ENCODE results near the gene CHD5.
"Not testable (repeated sequence)": the region's sequence is repeated elsewhere in the genome, so short reads cannot be mapped to it uniquely, and the experiment has no call there.

The CHD5 gene

GRCh38 chr1:6069573-6069972 lies 110.5 kb downstream of the CHD5 start:
- no peak overlapping the region for H3K9ac ChIP-seq (ENCODE audit: low read length in 2 of 2)
- no peak overlapping the region for H3K27ac ChIP-seq (ENCODE audit: low read length)
- H3K4me1 ChIP-seq (ENCODE audit: control insufficient read depth, insufficient read depth, low read length) = no peaks in the 10 kb centered on the region
- no peaks in the 10 kb centered on the region for H3K9me3 ChIP-seq (ENCODE audit: control insufficient read depth in 2 of 2, low read length in 2 of 2)
- no peaks in the 10 kb centered on the region for H3K36me3 ChIP-seq (ENCODE audit: control insufficient read depth in 2 of 2, insufficient read depth in 2 of 2, low read length in 2 of 2)
- H3K4me3 ChIP-seq (ENCODE audit: low read length in 2 of 2) = no peak overlapping the region
- no peaks in the 10 kb centered on the region for H3K27me3 ChIP-seq (ENCODE audit: control insufficient read depth in 1 of 2, insufficient read depth in 2 of 2, low read length in 2 of 2)

DNA sequence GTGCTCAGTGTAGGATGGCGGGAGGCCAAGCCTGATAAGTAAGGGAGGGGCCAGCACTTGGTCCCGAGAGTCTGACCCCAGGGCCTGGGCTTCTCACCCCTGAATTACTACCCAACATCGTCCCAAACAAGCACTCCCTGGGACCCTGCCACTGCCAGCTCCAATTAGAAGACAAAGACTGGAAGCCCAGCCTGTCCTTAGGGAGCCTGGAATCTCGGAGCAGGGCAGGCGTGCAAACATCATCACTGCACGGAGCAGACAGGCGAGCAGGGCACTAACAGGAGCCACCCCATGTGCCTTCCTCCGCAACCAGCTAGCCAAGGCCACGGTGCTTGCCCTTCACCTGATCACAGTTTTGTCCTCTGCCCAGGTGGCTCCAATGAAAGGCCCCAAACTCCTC lies 111.2 kb downstream of the CHD5 start:
- H3K9ac ChIP-seq (ENCODE audit: low read length in 2 of 2) = no peak overlapping the region
- H3K36me3 ChIP-seq (ENCODE audit: control insufficient read depth in 2 of 2, insufficient read depth in 2 of 2, low read length in 2 of 2) = no peaks in the 10 kb centered on the region
- H3K27me3 ChIP-seq (ENCODE audit: control insufficient read depth in 1 of 2, insufficient read depth in 2 of 2, low read length in 2 of 2) = peaks cover 0 to 1% of the 10 kb centered on the region in 2 donors
- no peak overlapping the region for H3K27ac ChIP-seq (ENCODE audit: low read length)
- H3K4me1 ChIP-seq (ENCODE audit: control insufficient read depth, insufficient read depth, low read length) = no peaks in the 10 kb centered on the region
- no peaks in the 10 kb centered on the region for H3K9me3 ChIP-seq (ENCODE audit: control insufficient read depth in 2 of 2, low read length in 2 of 2)
- no peak overlapping the region for H3K4me3 ChIP-seq (ENCODE audit: low read length in 2 of 2)

DNA sequence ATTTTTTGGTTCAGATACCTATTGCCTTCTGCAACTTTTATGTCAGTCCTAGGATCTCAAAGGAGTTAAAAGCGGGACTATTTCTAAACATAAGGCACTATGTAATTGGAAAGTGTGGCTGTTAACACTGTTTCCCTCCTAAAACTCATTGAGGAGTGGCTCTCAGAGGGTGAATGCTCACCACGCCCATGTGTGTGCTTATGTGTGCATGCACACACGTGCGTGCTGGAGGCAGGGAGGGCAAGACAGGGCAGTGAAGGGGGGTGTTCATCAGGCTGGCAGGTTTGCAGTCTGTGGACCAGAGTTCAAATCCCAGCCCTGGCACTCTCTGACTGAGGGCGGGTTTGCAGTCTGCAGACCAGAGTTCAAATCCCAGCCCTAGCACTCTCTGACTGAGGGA lies 112.0 kb downstream of the CHD5 start:
- Histone ChIP-seq H3K27ac (ENCODE audit: low read length) (no peak overlapping the region), H3K9me3 (ENCODE audit: control insufficient read depth in 2 of 2, low read length in 2 of 2) (no peaks in the 10 kb centered on the region), H3K36me3 (ENCODE audit: control insufficient read depth in 2 of 2, insufficient read depth in 2 of 2, low read length in 2 of 2) (no peaks in the 10 kb centered on the region), H3K27me3 (ENCODE audit: control insufficient read depth in 1 of 2, insufficient read depth in 2 of 2, low read length in 2 of 2) (peaks cover 0 to 3% of the 10 kb centered on the region in 2 donors), H3K9ac (ENCODE audit: low read length in 2 of 2) (no peak overlapping the region), H3K4me1 (ENCODE audit: control insufficient read depth, insufficient read depth, low read length) (no peaks in the 10 kb centered on the region), H3K4me3 (ENCODE audit: low read length in 2 of 2) (no peak overlapping the region)

GRCh38 chr1:6066680-6067079 lies 113.4 kb downstream of the CHD5 start:
- Histone ChIP-seq H3K9ac (ENCODE audit: low read length in 2 of 2) (no peak overlapping the region), H3K9me3 (ENCODE audit: control insufficient read depth in 2 of 2, low read length in 2 of 2) (no peaks in the 10 kb centered on the region), H3K4me3 (ENCODE audit: low read length in 2 of 2) (no peak overlapping the region), H3K27ac (ENCODE audit: low read length) (no peak overlapping the region), H3K36me3 (ENCODE audit: control insufficient read depth in 2 of 2, insufficient read depth in 2 of 2, low read length in 2 of 2) (no peaks in the 10 kb centered on the region), H3K27me3 (ENCODE audit: control insufficient read depth in 1 of 2, insufficient read depth in 2 of 2, low read length in 2 of 2) (peaks cover 0 to 3% of the 10 kb centered on the region in 2 donors), H3K4me1 (ENCODE audit: control insufficient read depth, insufficient read depth, low read length) (no peaks in the 10 kb centered on the region)

DNA sequence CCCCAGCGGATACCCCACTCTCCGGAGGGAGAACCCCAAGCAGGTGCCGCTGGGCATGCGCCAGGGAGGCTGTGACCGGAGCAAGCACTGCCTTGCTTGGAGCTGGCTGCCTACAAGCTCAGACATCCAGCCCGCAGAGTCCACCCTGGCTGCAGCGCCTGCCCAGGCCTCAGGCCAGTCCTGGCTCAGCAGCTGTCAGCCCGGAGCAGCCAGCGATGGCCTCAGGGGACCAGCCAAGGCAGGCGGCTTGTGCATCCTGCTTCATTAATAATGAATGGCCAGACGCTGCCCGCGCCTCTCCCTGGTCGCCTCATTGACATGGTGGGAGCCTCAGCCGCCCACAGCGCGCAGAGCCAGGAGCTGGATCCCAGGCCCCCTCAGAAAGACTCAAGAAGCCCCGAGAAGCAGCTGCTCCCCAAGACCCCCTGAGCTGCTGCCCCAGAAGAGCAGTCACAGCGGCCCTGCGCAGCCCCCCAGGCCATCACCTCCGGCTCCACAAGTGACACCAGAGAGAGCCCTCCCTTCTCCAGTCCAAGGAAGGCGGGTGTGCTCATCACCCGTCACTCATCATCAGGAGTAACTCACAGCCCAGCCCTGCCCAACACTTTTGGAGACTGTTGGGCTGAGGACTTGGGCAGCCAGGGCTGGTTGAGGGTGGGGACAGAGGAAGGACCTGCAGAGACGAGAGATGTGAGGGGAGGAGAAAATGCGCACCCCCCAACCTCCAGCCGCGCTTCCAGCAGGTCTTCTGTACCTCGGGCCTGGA lies 114.8 kb downstream of the CHD5 start:
- Histone ChIP-seq H3K9ac (ENCODE audit: low read length in 2 of 2) (no peak overlapping the region), H3K9me3 (ENCODE audit: control insufficient read depth in 2 of 2, low read length in 2 of 2) (no peaks in the 10 kb centered on the region), H3K27ac (ENCODE audit: low read length) (no peak overlapping the region), H3K4me3 (ENCODE audit: low read length in 2 of 2) (no peak overlapping the region), H3K36me3 (ENCODE audit: control insufficient read depth in 2 of 2, insufficient read depth in 2 of 2, low read length in 2 of 2) (no peaks in the 10 kb centered on the region), H3K4me1 (ENCODE audit: control insufficient read depth, insufficient read depth, low read length) (no peaks in the 10 kb centered on the region), H3K27me3 (ENCODE audit: control insufficient read depth in 1 of 2, insufficient read depth in 2 of 2, low read length in 2 of 2) (peaks cover 0 to 3% of the 10 kb centered on the region in 2 donors)

DNA sequence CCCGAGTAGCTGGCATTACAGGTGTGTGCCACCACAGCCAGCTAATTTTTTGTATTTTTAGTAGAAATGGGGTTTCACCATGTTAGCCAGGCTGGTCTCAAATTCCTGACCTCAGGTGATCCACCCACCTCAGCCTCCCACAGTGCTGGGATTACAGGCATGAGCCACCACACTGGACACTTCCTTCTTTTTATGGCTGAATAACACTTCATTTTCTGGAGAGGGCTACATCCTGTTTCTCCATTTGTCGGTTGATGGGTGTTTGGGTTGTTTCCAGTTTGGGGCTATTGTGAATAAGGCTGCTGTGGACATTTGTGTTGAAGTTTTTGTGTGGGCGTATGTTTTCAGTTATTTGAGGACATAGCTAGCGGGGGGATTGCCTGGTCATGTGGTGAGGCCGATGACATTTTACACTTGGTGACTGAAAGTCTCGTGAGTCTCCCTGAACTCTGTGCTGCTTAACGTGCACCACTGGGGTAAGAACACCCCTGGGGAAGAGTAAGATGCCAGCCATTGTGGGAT lies 116.5 kb downstream of the CHD5 start:
- not testable (repeated sequence) for H3K9me3 ChIP-seq (ENCODE audit: control insufficient read depth in 2 of 2, low read length in 2 of 2); H3K9ac ChIP-seq (ENCODE audit: low read length in 2 of 2); H3K27me3 ChIP-seq (ENCODE audit: control insufficient read depth in 1 of 2, insufficient read depth in 2 of 2, low read length in 2 of 2); H3K27ac ChIP-seq (ENCODE audit: low read length); H3K4me1 ChIP-seq (ENCODE audit: control insufficient read depth, insufficient read depth, low read length); H3K4me3 ChIP-seq (ENCODE audit: low read length in 2 of 2); H3K36me3 ChIP-seq (ENCODE audit: control insufficient read depth in 2 of 2, insufficient read depth in 2 of 2, low read length in 2 of 2)

DNA sequence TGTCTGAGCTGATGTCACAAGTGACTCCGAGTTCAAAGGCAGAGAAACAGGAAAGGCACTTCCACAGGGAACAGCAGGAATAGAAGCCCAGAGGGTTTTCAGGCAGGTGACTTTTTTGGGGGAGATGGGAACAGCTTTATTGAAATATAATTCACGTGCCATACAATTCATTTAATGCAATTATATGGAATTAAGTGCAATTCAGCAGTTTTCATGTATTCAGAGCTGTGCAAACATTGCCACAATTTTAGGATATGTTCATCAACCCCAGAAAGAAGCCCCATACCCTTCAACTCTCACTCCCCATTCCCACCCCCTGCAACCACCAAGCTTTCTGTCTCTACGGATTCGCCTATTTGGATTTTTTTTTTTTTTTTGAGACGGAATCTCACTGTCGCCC lies 117.5 kb downstream of the CHD5 start:
- H3K9ac ChIP-seq (ENCODE audit: low read length in 2 of 2) = no peak overlapping the region
- no peak overlapping the region for H3K27ac ChIP-seq (ENCODE audit: low read length)
- no peaks in the 10 kb centered on the region for H3K36me3 ChIP-seq (ENCODE audit: control insufficient read depth in 2 of 2, insufficient read depth in 2 of 2, low read length in 2 of 2)
- H3K27me3 ChIP-seq (ENCODE audit: control insufficient read depth in 1 of 2, insufficient read depth in 2 of 2, low read length in 2 of 2) = peaks cover 0 to 3% of the 10 kb centered on the region in 2 donors
- H3K9me3 ChIP-seq (ENCODE audit: control insufficient read depth in 2 of 2, low read length in 2 of 2) = no peaks in the 10 kb centered on the region
- no peak overlapping the region for H3K4me3 ChIP-seq (ENCODE audit: low read length in 2 of 2)
- peaks cover 3% of the 10 kb centered on the region for H3K4me1 ChIP-seq (ENCODE audit: control insufficient read depth, insufficient read depth, low read length)

- Histone ChIP-seq H3K27me3 (ENCODE audit: control insufficient read depth in 1 of 2, insufficient read depth in 2 of 2, low read length in 2 of 2) (peaks cover 0 to 3% of the 10 kb centered on the region in 2 donors), H3K27ac (ENCODE audit: low read length) (no peak overlapping the region), H3K36me3 (ENCODE audit: control insufficient read depth in 2 of 2, insufficient read depth in 2 of 2, low read length in 2 of 2) (no peaks in the 10 kb centered on the region), H3K4me3 (ENCODE audit: low read length in 2 of 2) (no peak overlapping the region), H3K9me3 (ENCODE audit: control insufficient read depth in 2 of 2, low read length in 2 of 2) (no peaks in the 10 kb centered on the region), H3K4me1 (ENCODE audit: control insufficient read depth, insufficient read depth, low read length) (peaks cover 3% of the 10 kb centered on the region), H3K9ac (ENCODE audit: low read length in 2 of 2) (no peak overlapping the region)
Measured at GRCh38 chr1:6059866-6060265, 120.3 kb downstream of the CHD5 start.

GRCh38 chr1:6057170-6057845 lies 122.8 kb downstream of the CHD5 start:
- no peaks in the 10 kb centered on the region for H3K9me3 ChIP-seq (ENCODE audit: control insufficient read depth in 2 of 2, low read length in 2 of 2)
- H3K4me3 ChIP-seq (ENCODE audit: low read length in 2 of 2) = no peak overlapping the region
- H3K27ac ChIP-seq (ENCODE audit: low read length) = no peak overlapping the region
- no peak overlapping the region for H3K9ac ChIP-seq (ENCODE audit: low read length in 2 of 2)
- H3K36me3 ChIP-seq (ENCODE audit: control insufficient read depth in 2 of 2, insufficient read depth in 2 of 2, low read length in 2 of 2) = no peaks in the 10 kb centered on the region
- H3K4me1 ChIP-seq (ENCODE audit: control insufficient read depth, insufficient read depth, low read length) = peaks cover 3% of the 10 kb centered on the region
- no peaks in the 10 kb centered on the region for H3K27me3 ChIP-seq (ENCODE audit: control insufficient read depth in 1 of 2, insufficient read depth in 2 of 2, low read length in 2 of 2)

GRCh38 chr1:6056572-6056948 lies 123.6 kb downstream of the CHD5 start:
- Histone ChIP-seq H3K4me3 (ENCODE audit: low read length in 2 of 2) (no peak overlapping the region), H3K9me3 (ENCODE audit: control insufficient read depth in 2 of 2, low read length in 2 of 2) (no peaks in the 10 kb centered on the region), H3K27ac (ENCODE audit: low read length) (no peak overlapping the region), H3K36me3 (ENCODE audit: control insufficient read depth in 2 of 2, insufficient read depth in 2 of 2, low read length in 2 of 2) (no peaks in the 10 kb centered on the region), H3K4me1 (ENCODE audit: control insufficient read depth, insufficient read depth, low read length) (peaks cover 3% of the 10 kb centered on the region), H3K27me3 (ENCODE audit: control insufficient read depth in 1 of 2, insufficient read depth in 2 of 2, low read length in 2 of 2) (no peaks in the 10 kb centered on the region), H3K9ac (ENCODE audit: low read length in 2 of 2) (no peak overlapping the region)

DNA sequence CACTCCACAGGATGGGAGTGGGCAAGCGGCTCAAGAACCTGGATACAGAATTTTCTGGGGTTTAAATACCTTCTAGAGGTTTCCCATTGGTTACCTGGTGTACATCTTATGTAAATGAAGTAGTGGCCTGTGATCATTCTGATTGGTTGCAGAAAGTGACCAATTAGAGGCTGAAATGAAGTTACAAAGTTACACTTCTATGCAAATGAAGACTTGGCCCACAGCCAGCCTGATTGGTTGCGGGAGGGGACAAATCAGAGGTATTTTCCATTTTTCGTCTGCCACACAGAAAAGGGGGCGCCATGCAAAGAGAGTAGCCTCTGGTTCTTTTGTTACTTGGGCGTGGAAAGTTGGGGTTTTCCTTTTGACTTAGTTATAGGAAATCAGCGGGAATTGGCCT lies 125.5 kb downstream of the CHD5 start:
- Histone ChIP-seq H3K9me3 (ENCODE audit: control insufficient read depth in 2 of 2, low read length in 2 of 2) (no peaks in the 10 kb centered on the region), H3K36me3 (ENCODE audit: control insufficient read depth in 2 of 2, insufficient read depth in 2 of 2, low read length in 2 of 2) (no peaks in the 10 kb centered on the region), H3K4me3 (ENCODE audit: low read length in 2 of 2) (no peak overlapping the region), H3K27me3 (ENCODE audit: control insufficient read depth in 1 of 2, insufficient read depth in 2 of 2, low read length in 2 of 2) (no peaks in the 10 kb centered on the region), H3K9ac (ENCODE audit: low read length in 2 of 2) (no peak overlapping the region), H3K4me1 (ENCODE audit: control insufficient read depth, insufficient read depth, low read length) (peaks cover 3% of the 10 kb centered on the region), H3K27ac (ENCODE audit: low read length) (no peak overlapping the region)
